Thoracic aorta endothelial cell (primary cell): Measurements from ENCODE around the gene BRCA1. TPM values are rescaled to one million over a fixed set of nuclear protein-coding genes. Genes with fewer than 3 reads are reported as not detected.

Experiments used
- small RNA-seq: library from RNA; depleted of rRNA; stranded (forward); fragments of <200 nt; gene quantifications from one replicate; pipeline ENCODE3, GENCODE V24; 2012
- total RNA-seq: library from RNA; depleted of rRNA; stranded (reverse); fragments of >200 nt; gene quantifications from 2 replicates; pipeline ENCODE4 v1.2.3, GENCODE V29; 2012

BRCA1 gene
- 34.8 and 51.6 TPM in 2 replicates for total RNA-seq

GRCh38 chr17:43125133-43125966 lies at the start of gene BRCA1:
TSS of gene BRCA1 (minus strand) at chr17:43125364. CDS start at chr17:43124096, 1,268 bp downstream.

DNA sequence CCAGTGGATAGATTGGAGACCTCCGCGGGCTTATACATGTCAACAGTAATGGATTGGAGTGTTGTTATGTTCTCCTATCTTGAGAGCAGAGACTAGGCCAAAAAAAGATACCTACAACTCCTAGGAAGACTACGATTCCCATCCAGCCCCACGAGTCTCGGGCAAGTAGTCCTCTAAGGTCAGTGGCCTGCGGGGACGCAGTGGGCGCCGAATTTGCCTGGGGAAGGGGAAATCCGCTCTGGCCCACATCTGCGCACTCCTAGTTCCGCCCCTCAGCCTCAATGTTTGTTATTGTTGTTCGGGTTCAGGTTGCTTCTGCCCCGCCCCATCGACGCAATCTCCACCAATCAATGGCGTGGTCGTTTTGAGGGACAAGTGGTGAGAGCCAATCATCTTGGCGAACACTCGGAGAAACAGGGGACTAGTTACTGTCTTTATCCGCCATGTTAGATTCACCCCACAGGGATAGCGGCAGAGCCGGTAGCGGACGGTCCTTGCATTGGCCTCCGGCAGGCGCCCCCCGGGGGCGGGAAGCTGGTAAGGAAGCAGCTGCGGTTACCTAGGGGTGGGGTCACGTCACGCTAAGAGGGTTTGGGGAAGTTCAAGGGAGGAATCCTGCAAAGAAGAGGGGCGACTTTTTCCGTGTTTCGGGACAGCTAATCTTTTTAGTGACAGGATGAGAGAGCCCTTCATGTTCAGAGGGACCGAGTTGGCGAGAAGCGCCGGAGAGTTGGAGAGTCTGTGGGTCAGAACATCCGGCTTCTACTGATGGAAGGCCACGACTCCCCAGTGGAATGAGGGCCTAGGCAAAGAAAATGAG lies 45.8 kb upstream of the BRCA1 start, which contains the start of gene NBR1:
TSS of gene NBR1 (plus strand) at position 449 of the 820 bp plus-strand sequence. CDS start 4,586 bp downstream, outside the sequence.

GRCh38 chr17:43024407-43025289 lies 100.5 kb downstream of the BRCA1 start, which contains the start of gene RND2:
TSS of gene RND2 (plus strand) at chr17:43025231. CDS start at chr17:43025348, 117 bp downstream.

DNA sequence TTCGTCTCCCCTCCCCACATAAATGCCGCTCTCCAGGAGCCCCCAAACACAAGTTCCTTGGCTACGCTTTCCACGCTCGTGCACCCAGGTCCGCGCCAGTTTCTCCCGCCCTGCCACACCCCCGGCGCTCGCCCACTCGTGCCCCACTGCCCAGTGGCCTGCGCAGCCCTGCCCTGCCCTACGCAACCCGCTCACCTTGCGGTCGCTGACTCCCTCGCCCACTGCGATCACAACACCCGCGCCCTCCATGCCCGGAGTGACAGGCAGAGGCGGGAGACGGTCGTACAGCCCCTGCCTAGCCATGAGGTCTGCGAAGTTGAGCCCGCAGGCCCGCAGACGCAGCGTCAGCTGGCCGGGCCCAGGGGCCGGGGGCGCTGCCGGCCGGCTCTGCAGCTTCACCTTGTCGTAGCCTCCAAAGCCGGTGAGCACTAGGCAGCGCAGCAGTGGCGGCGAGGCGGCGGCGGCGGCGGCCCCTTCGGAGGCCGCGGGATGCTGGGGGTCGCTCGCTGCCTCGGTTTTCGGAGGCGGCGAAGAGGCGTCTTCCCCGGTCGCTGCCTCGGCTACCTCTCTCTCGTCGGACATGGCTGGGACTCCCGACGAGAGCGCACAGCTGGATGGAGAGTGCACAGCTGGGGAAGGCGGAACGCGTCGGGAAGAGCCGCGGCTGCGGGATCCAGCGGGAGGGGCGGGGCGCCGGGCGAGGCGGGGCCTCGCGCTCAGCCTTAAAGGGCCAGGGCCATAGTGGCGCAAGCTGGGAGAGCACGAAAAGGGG lies 103.2 kb downstream of the BRCA1 start, which contains the start of gene VAT1:
TSS of gene VAT1 (minus strand) at position 645 of the 772 bp plus-strand sequence. CDS start at position 582, 63 bp downstream.

GRCh38 chr17:43006639-43007551 lies 118.3 kb downstream of the BRCA1 start, which contains the start of gene IFI35:
TSS of gene IFI35 (plus strand) at chr17:43006784. CDS start at chr17:43006948, 164 bp downstream.

GRCh38 chr17:42997984-42998938 lies 126.9 kb downstream of the BRCA1 start, which contains the start of gene RPL27:
TSS of gene RPL27 (plus strand) at chr17:42998419. CDS start at chr17:42998751, 332 bp downstream.

Small RNA genes within 50 kb of the gene (small RNA-seq; reads per million reads assigned to genes)
- gene AC060780.2, result not detected
- not detected for gene AC060780.3
- not detected for gene AC135721.1

Other genes with a start within 250 kb of the BRCA1 start
- gene G6PC1, start 224.6 kb downstream of the BRCA1 start, total RNA-seq, result not detected in 2 replicates
- 16.2 and 21.9 TPM in 2 replicates for gene AARSD1, start 160.9 kb downstream of the BRCA1 start, total RNA-seq
- gene PTGES3L, start 145.3 kb downstream of the BRCA1 start, total RNA-seq, result 0.22 and 0.27 TPM in 2 replicates
- gene RUNDC1, start 144.8 kb downstream of the BRCA1 start, total RNA-seq, result 11.4 and 11.9 TPM in 2 replicates
- 1,178 and 1,610 TPM in 2 replicates for gene RPL27, start 126.9 kb downstream of the BRCA1 start, total RNA-seq
- 8.5 and 11.6 TPM in 2 replicates for gene IFI35, start 118.6 kb downstream of the BRCA1 start, total RNA-seq
- gene VAT1, start 103.0 kb downstream of the BRCA1 start, total RNA-seq, result 263 and 299 TPM in 2 replicates
- gene RND2, start 100.1 kb downstream of the BRCA1 start, total RNA-seq, result 0.14 and 0.27 TPM in 2 replicates
- gene NBR1, start 45.9 kb upstream of the BRCA1 start, total RNA-seq, result 89.5 and 109 TPM in 2 replicates
- 5.7 and 6.5 TPM in 2 replicates for gene TMEM106A, start 86.5 kb upstream of the BRCA1 start, total RNA-seq
- gene CCDC200, start 103.3 kb upstream of the BRCA1 start, total RNA-seq, result not detected in 2 replicates
- gene RNU2-1, start 108.6 kb upstream of the BRCA1 start, total RNA-seq, result not detected in 2 replicates